Panc1 (cell line): Measurements from ENCODE around the gene POLN. TPM values are rescaled to one million over a fixed set of nuclear protein-coding genes. Genes with fewer than 3 reads are reported as not detected.

ENCODE experiments used
- ATAC-seq: fragments of 200-7000 bp; cut with Tn5 transposase; 2 replicates; pipeline ENCODE4 v1.9.1; 2020; ENCODE audit warnings: mild to moderate bottlenecking, moderate library complexity
- BruUV-seq: library from RNA; stranded (reverse); fragments of 400-500 nt; replicated peaks from 2 replicates; lab custom pipeline; 2021; lab: Mats Ljungman, UMichigan
- CTCF ChIA-PET: fragments of 300-600 bp; sonication (Branson Sonifier 250); formaldehyde crosslinking; loops from one replicate; lab custom pipeline; 2022; ENCODE audit warnings: antibody characterized with exemption; lab: Charles Lee
- POLR2A ChIA-PET: fragments of 300-600 bp; sonication (Branson Sonifier 250); formaldehyde crosslinking; loops from one replicate; lab custom pipeline; 2022; ENCODE audit warnings: antibody characterized with exemption; lab: Charles Lee
- DNase-seq: peaks from one replicate; pipeline ENCODE4 v3.0.0-alpha.2; 2010; ENCODE audit warnings: low read depth, low spot score
- H3K27ac ChIP-seq: 2 replicates; pipeline ENCODE4 v1.5.1; 2011; ENCODE audit warnings: mild to moderate bottlenecking, low read length, inconsistent platforms
- H3K27me3 ChIP-seq: fragments of 200-500 bp; sonication (Bioruptor generic); 2 replicates; pipeline ENCODE4 v1.6.0; 2014; ENCODE audit warnings: low read length, inconsistent platforms; ENCODE audit not compliant: control insufficient read depth, insufficient read depth
- H3K36me3 ChIP-seq: fragments of 200-500 bp; sonication (Bioruptor generic); 2 replicates; pipeline ENCODE4 v1.5.1; 2014; ENCODE audit warnings: inconsistent platforms, mild to moderate bottlenecking, low read length, moderate library complexity; ENCODE audit not compliant: control insufficient read depth, insufficient read depth
- H3K4me1 ChIP-seq: 2 replicates; pipeline ENCODE4 v1.5.1; 2011; ENCODE audit warnings: inconsistent platforms, mild to moderate bottlenecking, low read length, moderate library complexity; ENCODE audit not compliant: control insufficient read depth, insufficient read depth
- H3K4me3 ChIP-seq, 2 experiments: 2 replicates each; pipeline ENCODE4 v1.5.1; 2011 to 2012; ENCODE audit warnings: low read depth in 2 of 2, low read length in 2 of 2, mild to moderate bottlenecking in 2 of 2, inconsistent platforms in 1 of 2, moderate library complexity in 1 of 2
- H3K9me3 ChIP-seq: fragments of 200-500 bp; sonication (Bioruptor generic); 2 replicates; pipeline ENCODE4 v1.5.1; 2014; ENCODE audit warnings: low read depth, mild to moderate bottlenecking, inconsistent platforms, low read length, moderate library complexity; ENCODE audit not compliant: control insufficient read depth, insufficient read depth
- POLR2AphosphoS5 ChIP-seq: IDR thresholded peaks from 2 replicates; pipeline ENCODE4 v1.6.1; 2012; ENCODE audit warnings: mild to moderate bottlenecking, low read depth, low read length, moderate library complexity
- SIN3A ChIP-seq: IDR thresholded peaks from 2 replicates; pipeline ENCODE4 v1.6.1; 2012; ENCODE audit warnings: low read depth, mild to moderate bottlenecking, low read length, moderate library complexity, borderline replicate concordance; ENCODE audit not compliant: insufficient read depth
- TCF7L2 ChIP-seq: IDR thresholded peaks from 2 replicates; pipeline ENCODE4 v1.6.1; 2011; ENCODE audit warnings: mild to moderate bottlenecking, low read depth, low read length, inconsistent platforms
- in situ Hi-C: cut with HindIII; loops from 2 replicates; pipeline ENCODE4 v1.10.0; 2016; ENCODE audit warnings: low sequenced_read_pairs, low pct_unique_long_range_greater_than_20kb
- intact Hi-C: fragments of 100-400 bp; cut with micrococcal nuclease; formaldehyde crosslinking; loops from one replicate; pipeline ENCODE4 v1.10.0; 2022; ENCODE audit not compliant: unreplicated experiment
- total RNA-seq: library from RNA; stranded (reverse); gene quantifications from one replicate; pipeline ENCODE4 v1.2.1, GENCODE V29; 2021; ENCODE audit not compliant: unreplicated experiment
- TF ChIP-seq, protein P1 (sequence below), 2 experiments: IDR thresholded peaks; 2 replicates each; pipeline ENCODE4 v1.6.1; 2011 to 2012; ENCODE audit warnings: low read depth in 2 of 2, control low read depth in 1 of 2, low read length in 1 of 2, mild to moderate bottlenecking in 1 of 2, moderate library complexity in 1 of 2; ENCODE audit not compliant: insufficient read depth in 1 of 2
- TF ChIP-seq, protein P2 (sequence below): fragments of 450-650 bp; IDR thresholded peaks from 2 replicates; pipeline ENCODE4 v1.5.1; 2017; ENCODE audit warnings: mild to moderate bottlenecking

The POLN gene
- total RNA-seq, 1 experiment from 2014 or later, result 4.3 TPM

DNA sequence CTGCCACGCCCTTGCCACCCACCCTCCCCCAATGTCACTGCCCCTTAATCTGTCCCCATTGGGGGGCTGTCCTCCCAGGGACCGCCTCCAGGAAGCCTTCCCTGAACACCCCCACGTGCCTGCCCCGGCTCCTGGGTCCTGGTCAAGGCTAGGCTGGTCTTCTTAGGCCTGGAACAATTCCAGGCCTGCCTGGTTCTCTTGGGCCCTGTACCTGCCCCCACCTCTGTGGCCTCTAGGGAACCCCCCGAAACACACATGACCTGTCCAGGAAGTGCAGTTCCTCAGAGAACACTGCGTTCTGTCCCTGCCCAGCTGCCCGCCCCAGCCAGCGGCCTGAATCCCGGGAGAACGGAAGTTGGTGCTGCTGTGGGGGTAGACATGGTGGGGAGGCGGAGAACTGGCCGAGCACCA is 14.9 kb upstream of the POLN start:
- Histone ChIP-seq H3K27me3 (no peaks in the 10 kb centered on the region), H3K36me3 (no peaks in the 10 kb centered on the region; the same call in 1 of the 2 replicates), H3K4me3 (no peak overlapping the region), H3K27ac (no peak overlapping the region), H3K9me3 (no peaks in the 10 kb centered on the region), H3K4me1 (no peaks in the 10 kb centered on the region; the same call in 1 of the 2 replicates)
- DNase-seq (no peak), ATAC-seq (no peak)
- TF ChIP-seq SIN3A (no peak), TCF7L2 (no peak), POLR2AphosphoS5 (no peak)
- TF ChIP-seq, protein P1, sequence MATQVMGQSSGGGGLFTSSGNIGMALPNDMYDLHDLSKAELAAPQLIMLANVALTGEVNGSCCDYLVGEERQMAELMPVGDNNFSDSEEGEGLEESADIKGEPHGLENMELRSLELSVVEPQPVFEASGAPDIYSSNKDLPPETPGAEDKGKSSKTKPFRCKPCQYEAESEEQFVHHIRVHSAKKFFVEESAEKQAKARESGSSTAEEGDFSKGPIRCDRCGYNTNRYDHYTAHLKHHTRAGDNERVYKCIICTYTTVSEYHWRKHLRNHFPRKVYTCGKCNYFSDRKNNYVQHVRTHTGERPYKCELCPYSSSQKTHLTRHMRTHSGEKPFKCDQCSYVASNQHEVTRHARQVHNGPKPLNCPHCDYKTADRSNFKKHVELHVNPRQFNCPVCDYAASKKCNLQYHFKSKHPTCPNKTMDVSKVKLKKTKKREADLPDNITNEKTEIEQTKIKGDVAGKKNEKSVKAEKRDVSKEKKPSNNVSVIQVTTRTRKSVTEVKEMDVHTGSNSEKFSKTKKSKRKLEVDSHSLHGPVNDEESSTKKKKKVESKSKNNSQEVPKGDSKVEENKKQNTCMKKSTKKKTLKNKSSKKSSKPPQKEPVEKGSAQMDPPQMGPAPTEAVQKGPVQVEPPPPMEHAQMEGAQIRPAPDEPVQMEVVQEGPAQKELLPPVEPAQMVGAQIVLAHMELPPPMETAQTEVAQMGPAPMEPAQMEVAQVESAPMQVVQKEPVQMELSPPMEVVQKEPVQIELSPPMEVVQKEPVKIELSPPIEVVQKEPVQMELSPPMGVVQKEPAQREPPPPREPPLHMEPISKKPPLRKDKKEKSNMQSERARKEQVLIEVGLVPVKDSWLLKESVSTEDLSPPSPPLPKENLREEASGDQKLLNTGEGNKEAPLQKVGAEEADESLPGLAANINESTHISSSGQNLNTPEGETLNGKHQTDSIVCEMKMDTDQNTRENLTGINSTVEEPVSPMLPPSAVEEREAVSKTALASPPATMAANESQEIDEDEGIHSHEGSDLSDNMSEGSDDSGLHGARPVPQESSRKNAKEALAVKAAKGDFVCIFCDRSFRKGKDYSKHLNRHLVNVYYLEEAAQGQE (IDR thresholded peaks at IDR 0.05; ENCODE audit: insufficient read depth in 1 of 2, low read depth in 2 of 2, low read length in 1 of 2), result no peak
- TF ChIP-seq, protein P2, sequence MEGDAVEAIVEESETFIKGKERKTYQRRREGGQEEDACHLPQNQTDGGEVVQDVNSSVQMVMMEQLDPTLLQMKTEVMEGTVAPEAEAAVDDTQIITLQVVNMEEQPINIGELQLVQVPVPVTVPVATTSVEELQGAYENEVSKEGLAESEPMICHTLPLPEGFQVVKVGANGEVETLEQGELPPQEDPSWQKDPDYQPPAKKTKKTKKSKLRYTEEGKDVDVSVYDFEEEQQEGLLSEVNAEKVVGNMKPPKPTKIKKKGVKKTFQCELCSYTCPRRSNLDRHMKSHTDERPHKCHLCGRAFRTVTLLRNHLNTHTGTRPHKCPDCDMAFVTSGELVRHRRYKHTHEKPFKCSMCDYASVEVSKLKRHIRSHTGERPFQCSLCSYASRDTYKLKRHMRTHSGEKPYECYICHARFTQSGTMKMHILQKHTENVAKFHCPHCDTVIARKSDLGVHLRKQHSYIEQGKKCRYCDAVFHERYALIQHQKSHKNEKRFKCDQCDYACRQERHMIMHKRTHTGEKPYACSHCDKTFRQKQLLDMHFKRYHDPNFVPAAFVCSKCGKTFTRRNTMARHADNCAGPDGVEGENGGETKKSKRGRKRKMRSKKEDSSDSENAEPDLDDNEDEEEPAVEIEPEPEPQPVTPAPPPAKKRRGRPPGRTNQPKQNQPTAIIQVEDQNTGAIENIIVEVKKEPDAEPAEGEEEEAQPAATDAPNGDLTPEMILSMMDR, result no peak
- in situ Hi-C loops, result no loop called here
- ChIA-PET CTCF (no interaction called here), POLR2A (no interaction called here)
- intact Hi-C loops, result no loop called here
- no TSS peak for BruUV-seq

DNA sequence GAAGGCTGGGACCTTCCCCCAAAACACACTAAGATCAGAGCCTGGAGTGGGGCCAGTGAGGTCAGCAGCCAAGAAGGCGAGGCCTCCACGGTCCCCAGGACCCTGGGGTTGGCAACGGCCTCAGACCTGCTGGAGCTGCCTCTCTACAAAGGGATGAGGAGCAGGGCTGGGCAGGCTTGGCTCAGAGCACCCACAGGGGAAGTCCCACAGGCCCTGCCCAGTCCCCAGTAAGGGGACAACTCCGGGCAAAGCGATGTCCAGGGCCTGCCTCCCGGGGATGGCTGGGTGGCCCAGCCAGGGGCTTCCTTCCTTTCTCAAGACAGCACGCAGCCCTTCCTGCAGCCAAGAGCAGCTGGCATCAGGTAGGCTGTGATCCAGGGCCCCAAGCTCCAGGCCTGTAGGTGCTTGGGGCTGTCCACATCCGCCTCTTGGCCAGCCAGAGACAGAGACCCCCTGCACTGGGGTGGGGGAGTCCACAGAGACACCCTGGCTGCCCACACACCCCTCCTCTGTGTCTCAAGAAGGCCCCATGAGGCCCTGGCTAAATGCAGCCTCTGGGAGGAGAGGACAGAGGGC is 14.3 kb upstream of the POLN start:
- ChIA-PET CTCF (no interaction called here), POLR2A (no interaction called here)
- no peak overlapping the region for H3K27ac ChIP-seq
- H3K9me3 ChIP-seq, result no peaks in the 10 kb centered on the region
- H3K36me3 ChIP-seq, result no peaks in the 10 kb centered on the region
- TF ChIP-seq, protein P1 (IDR thresholded peaks at IDR 0.05; ENCODE audit: insufficient read depth in 1 of 2, low read depth in 2 of 2, low read length in 1 of 2), result no peak
- TF ChIP-seq, protein P2, result no peak
- TF ChIP-seq SIN3A (no peak), TCF7L2 (no peak), POLR2AphosphoS5 (no peak)
- H3K27me3 ChIP-seq, result no peaks in the 10 kb centered on the region
- no peak for ATAC-seq
- no TSS peak for BruUV-seq
- H3K4me1 ChIP-seq, result no peaks in the 10 kb centered on the region; the same call in 1 of the 2 replicates
- H3K4me3 ChIP-seq, result no peak overlapping the region
- no peak for DNase-seq
- in situ Hi-C loops, result no loop called here
- intact Hi-C loops, result no loop called here
